Activated CD8-positive, alpha-beta memory T cell treated with anti-CD3 and anti-CD28 coated beads, Interleukin-2, amount 50 U/mL, for 24 hours (primary cell): Measurements from ENCODE around the gene RARRES2.

Experiments used
- DNase-seq: peaks from one replicate; pipeline ENCODE4 v3.0.0-alpha.2; 2020; ENCODE audit errors: extremely low read depth

The RARRES2 gene

GRCh38 chr7:150361807-150362621 lies 20.6 kb upstream of the RARRES2 start:
- no peak for DNase-seq

GRCh38 chr7:150361402-150361801 lies 20.0 kb upstream of the RARRES2 start:
- DNase-seq, result no peak

GRCh38 chr7:150360363-150361058 lies 19.1 kb upstream of the RARRES2 start:
- DNase-seq, result no peak

DNA sequence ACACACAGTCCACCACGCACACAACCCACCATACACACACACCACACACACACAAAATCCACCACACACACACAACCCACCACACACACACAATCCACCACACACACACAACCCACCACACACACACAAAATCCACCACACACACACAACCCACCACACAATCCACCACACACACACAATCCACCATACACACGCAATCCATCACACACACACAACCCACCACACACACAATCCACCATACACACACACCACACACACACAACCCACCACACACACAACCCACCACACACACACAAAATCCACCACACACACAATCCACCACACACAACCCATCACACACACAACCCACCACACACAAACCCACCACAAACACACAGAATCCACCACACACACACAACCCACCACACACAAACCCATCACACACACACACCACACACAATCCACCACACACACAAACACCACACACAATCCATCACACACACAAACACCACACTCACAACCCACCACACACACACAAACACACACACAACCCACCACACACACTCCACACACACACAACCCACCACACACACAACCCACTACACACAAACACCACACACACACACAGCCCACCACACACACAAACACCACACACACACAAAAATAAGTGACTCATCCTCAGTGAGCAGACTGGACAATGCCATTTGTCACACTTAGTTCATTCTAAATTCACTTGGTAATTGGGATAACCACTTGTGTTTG lies 18.4 kb upstream of the RARRES2 start:
- no peak for DNase-seq

GRCh38 chr7:150358988-150359621 lies 17.7 kb upstream of the RARRES2 start:
- no peak for DNase-seq

- DNase-seq, result no peak
Observed at GRCh38 chr7:150358433-150358832, 17.0 kb upstream of the RARRES2 start.

GRCh38 chr7:150357771-150358427 lies 16.5 kb upstream of the RARRES2 start:
- DNase-seq, result no peak

DNA sequence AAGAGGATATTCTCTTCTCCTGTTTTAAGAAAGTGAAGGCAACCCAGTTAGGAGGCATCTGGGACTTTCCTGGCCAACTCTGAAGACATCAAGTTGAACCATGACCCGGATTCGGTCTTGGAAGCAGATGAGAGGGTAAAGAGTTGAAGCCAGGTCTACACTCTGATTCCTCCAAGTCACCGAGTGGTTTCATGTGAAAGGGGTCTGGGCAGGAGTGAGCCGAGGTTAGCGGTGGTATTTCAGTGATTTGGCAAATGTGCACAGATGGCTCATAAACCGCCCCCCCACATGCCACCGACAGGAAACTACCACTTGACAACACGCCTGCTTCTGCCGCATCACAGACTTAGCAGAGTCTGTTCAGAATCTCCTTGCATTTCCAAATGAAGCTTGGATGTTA lies 15.8 kb upstream of the RARRES2 start:
- no peak for DNase-seq

DNA sequence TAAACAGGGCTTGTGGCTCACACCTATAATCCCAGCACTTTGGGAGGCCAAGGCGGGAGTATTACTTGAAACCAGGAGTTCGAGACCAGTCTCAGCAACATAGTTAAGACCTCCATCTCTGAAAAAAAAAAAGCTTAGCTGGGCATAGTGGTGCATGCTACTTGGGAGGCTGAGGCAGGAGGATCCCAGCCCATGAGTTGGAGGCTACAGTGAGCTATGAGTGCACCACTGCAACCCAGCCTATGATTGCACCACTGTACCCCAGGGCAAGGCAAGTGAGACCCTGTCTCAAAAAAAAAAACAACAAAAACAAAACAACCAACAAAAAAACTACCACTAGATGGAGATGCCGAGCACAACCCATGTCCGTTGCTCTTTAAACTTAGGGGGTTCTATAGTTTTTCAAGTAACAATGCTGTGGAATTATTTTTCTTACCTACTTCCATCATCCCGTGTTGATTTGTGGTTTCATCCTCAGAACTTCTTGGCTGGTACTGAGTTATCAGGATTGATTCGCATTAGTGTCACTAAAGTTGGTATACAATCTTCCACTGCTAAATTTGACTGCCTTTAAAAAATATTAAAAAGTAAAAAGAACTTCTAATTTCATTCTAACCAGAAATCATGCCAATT lies 15.0 kb upstream of the RARRES2 start:
- DNase-seq, result no peak

DNA sequence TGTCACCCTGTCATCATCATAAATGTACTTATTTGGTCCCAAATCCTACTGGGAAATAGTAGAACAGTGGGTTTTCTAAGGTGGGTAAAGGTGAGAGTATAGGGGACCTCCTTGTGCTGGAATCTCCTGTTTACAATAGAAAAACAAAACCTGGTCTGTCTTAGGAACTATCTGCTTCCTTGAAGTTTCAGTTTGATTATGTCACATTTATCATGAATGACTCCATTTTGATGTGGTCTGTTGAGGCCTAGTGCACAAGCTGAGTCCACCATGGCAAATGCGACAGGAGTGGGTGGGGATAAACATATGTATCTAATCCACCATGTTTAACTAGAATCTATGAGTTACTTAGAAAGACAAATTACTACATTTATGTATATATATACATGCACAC lies 14.2 kb upstream of the RARRES2 start:
- DNase-seq, result no peak

DNA sequence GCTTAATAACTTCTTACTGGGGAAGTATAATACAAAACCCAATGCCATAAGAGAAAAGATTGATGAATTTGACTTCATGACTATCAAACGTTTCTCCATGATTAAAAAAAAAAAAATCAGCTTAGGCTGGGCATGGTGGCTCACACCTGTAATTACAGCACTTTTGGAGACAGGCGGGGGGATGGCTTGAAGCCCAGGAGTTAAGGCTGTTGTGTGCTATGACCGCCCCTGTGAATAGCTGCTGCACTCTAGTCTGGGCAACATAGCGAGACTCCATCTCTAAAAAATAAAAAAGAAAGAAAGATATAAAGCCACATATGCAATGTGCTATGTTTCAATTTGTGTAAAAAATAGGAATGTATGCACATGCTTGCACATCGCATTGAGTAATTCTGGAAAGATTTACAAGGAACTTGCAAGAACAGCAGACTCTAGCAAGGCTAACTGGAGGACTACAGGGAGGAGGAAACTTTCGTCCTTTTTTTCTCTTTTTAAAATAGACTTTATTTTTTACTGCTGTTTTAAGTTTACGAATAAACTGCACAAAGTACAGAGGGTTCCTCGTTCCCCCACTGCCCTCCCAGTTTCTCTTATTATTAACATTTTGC lies 10.3 kb upstream of the RARRES2 start:
- no peak for DNase-seq

GRCh38 chr7:150346922-150347321 lies 5.5 kb upstream of the RARRES2 start:
- no peak for DNase-seq

DNA sequence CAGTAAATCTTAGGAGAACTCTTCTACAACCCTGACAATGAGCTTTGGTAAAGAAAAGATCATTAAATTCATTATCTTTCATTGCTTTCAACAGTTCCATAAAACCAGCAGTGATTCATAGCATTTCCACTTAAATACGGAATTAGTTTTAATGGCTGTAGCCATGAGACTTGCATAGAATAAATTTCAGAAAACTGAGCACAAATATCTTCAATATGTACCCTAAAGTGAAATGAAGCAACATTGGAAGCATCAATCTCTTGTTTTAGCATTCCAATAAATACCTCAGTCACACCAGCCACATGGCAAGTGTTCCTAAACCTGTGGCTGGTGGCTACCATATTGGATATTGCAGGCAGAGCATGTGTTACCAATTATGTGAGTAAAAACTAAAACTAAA lies 3.6 kb upstream of the RARRES2 start:
- DNase-seq, result no peak

GRCh38 chr7:150344299-150344698 lies 2.9 kb upstream of the RARRES2 start:
- DNase-seq, result no peak

DNA sequence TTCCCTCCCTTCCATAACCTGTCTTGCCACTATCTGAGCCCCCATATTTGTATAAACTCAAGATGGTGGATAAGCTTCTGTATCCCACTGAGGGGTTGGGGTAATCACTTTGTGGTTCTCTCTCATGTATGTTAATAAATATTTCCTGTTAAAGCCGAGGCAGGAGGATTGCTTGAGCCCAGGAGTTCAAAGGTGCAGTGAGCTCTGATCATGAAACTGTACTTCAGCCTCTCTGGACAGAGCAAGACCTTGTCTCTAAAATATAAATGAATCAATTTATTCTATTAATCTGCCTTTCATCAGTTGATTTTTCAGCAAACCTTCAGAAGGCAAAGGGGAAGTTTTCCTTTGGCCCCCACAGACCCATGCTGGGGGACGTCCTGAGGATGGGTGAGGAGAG lies 1.8 kb upstream of the RARRES2 start:
- no peak for DNase-seq

- DNase-seq, result no peak
Observed at GRCh38 chr7:150342121-150342408, 636 bp upstream of the RARRES2 start.

DNA sequence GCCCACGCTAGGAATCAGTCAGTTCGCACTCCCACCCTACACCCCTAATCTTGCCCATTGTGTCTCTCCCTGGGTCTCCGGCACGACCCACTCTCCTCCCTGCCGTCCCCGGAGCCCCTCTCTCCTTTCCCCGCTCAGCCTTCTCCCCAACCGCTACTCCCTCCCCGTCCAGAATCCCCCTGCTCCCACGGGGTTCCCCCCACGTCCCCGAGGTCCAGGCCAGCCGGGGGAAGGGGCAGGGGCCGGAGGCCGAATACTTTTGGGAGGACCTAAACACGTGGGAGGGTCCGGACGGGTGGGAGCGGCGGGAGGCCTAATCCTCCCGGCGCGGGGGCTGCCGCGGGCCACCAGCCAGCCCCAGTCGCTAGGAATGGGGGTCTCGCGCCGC lies 560 bp downstream of the RARRES2 start:
- DNase-seq, result no peak

DNA sequence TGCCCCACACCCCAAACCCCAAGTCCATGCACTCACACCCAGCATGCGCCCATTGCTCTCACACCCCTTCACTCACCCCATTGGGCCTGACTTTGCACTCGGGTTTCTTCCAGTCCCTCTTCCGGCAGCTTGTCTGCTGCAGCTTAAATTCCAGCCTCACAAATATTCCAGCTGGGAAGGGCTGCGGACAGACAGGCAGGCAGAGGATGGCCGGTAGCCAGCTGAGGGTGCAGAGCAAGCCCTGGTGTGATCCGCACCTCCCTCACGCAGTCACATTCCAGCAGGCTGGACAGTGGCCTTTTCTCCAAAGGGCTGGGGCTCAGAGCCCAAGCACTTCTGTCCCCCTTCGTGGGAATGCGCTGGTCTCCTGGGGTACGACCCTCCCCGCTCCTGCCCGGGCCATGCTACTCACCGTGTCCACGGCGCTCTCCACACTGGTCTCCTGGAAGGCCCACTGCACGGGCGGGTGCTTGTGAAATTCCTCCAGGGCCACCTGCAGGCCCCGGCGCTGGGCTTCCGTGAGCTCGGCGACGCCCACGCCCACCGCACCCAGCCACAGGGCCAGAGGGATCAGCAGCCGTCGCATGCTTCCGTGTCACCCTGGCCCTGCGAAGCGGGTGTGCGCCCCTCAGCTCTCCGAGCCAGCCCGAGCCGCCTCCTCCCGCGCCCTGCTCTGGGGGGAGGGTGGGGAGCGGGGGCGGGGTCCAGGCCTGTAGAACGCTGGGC lies 1.2 kb downstream of the RARRES2 start:
- DNase-seq, result no peak

DNA sequence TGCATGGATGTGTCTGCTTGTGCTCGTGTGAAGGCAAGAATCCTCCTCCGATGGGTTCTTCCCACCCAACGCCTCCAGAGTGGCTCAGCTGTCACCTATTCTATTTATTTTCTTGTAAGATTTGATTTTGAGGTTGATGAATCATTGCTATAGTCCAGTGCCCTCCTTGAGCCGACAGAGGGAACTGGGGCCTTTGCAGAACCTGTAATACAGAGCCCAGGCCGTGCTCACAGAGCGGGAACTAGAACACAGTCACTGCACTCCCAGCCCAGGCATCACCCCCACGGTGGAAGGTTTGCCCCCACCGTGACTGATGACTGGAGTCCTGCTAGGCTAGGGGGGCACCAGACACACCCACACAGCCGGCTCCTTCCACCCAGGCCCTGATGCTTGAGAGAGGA lies 2.0 kb downstream of the RARRES2 start:
- no peak for DNase-seq

- no peak for DNase-seq
Observed at GRCh38 chr7:150338166-150338829, 3.1 kb downstream of the RARRES2 start.
